Natural killer cell (primary cell): ENCODE results near the gene DCDC2C. TPM values are rescaled to one million over a fixed set of nuclear protein-coding genes. Genes with fewer than 3 reads are reported as not detected.

Experiments
- ATAC-seq, 3 donors: fragments of 150-1000 bp in 2 of 3; fragments of 200-7000 bp in 1 of 3; cut with Tn5 transposase; 1 replicate in 1 of 3; 2 replicates in 2 of 3; pipeline ENCODE4 v1.10.0; 2021; ENCODE audit warnings: mild to moderate bottlenecking in 2 of 3, moderate library complexity in 2 of 3
- DNase-seq, 2 donors: peaks; one replicate each; pipeline versions ENCODE4 v3.0.0 to v3.0.0-alpha.2; 2013 to 2021; ENCODE audit warnings: mixed read lengths in 1 of 2
- H3K27ac ChIP-seq: one replicate; pipeline ENCODE4 v1.5.1; 2013; ENCODE audit warnings: mild to moderate bottlenecking, low read length
- H3K27me3 ChIP-seq: one replicate; pipeline ENCODE4 v1.6.1; 2013; ENCODE audit warnings: low read length; ENCODE audit not compliant: control insufficient read depth, insufficient read depth
- H3K36me3 ChIP-seq: one replicate; pipeline ENCODE4 v1.6.1; 2013; ENCODE audit warnings: low read length; ENCODE audit not compliant: control insufficient read depth, insufficient read depth
- H3K4me1 ChIP-seq: one replicate; pipeline ENCODE4 v1.6.1; 2013; ENCODE audit warnings: low read length; ENCODE audit not compliant: control insufficient read depth, insufficient read depth
- H3K4me3 ChIP-seq: one replicate; pipeline ENCODE4 v1.5.1; 2013; ENCODE audit warnings: low read length
- H3K9me3 ChIP-seq: one replicate; pipeline ENCODE4 v1.6.1; 2013; ENCODE audit warnings: low read length; ENCODE audit not compliant: control insufficient read depth, insufficient read depth
- H3K27ac Mint-ChIP-seq, 2 donors: one replicate each; pipeline ENCODE4 v1.8.0; 2022; ENCODE audit warnings: mild to moderate bottlenecking in 2 of 2, mixed read lengths in 2 of 2, moderate library complexity in 1 of 2
- H3K27me3 Mint-ChIP-seq, 2 donors: one replicate each; pipeline ENCODE4 v1.8.0; 2022; ENCODE audit warnings: low read depth in 2 of 2, mixed read lengths in 2 of 2
- H3K36me3 Mint-ChIP-seq: one replicate; pipeline ENCODE4 v1.8.0; 2022; ENCODE audit warnings: mixed read lengths
- H3K4me1 Mint-ChIP-seq, 2 donors: one replicate each; pipeline ENCODE4 v1.8.0; 2022; ENCODE audit warnings: mixed read lengths in 2 of 2
- H3K4me3 Mint-ChIP-seq: one replicate; pipeline ENCODE4 v1.8.0; 2022; ENCODE audit warnings: mild to moderate bottlenecking, moderate library complexity, mixed read lengths
- H3K9me3 Mint-ChIP-seq, 2 donors: one replicate each; pipeline ENCODE4 v1.8.0; 2022; ENCODE audit warnings: mixed read lengths in 2 of 2
- CTCF ChIP-seq: fragments of 200-600 bp; IDR thresholded peaks from one replicate; pipeline ENCODE4 v1.8.0; 2022; ENCODE audit warnings: antibody characterized with exemption
- WGBS: methylation state at CpG from one replicate; pipeline ENCODE4 v1.1.7; 2013; ENCODE audit warnings: missing lambda C conversion rate; ENCODE audit not compliant: insufficient coverage; 5-methylcytosine and 5-hydroxymethylcytosine counted together
- intact Hi-C: fragments of 100-400 bp; cut with micrococcal nuclease; formaldehyde crosslinking; loops from one replicate; pipeline ENCODE4 v1.14.2; 2022
- total RNA-seq, 4 donors: library from RNA; stranded (reverse); fragments of 120-200 nt in 1 of 4; gene quantifications; one replicate each; pipeline versions ENCODE4 v1.2.3 to v1.2.4, GENCODE V29; 2013 to 2022

Gene DCDC2C
- total RNA-seq, 3 donors from 2014 or later (not counting 1 experiment from before 2014, with no cell fraction given): not detected

GRCh38 chr2:3696545-3696944 lies 6.8 kb upstream of the DCDC2C start:
- Histone ChIP-seq H3K27ac (no peak overlapping the region), H3K9me3 (no peaks in the 10 kb centered on the region), H3K27me3 (no peaks in the 10 kb centered on the region), H3K36me3 (no peaks in the 10 kb centered on the region), H3K4me3 (no peak overlapping the region), H3K4me1 (no peaks in the 10 kb centered on the region)
- Mint-ChIP-seq H3K9me3 (no peaks in the 10 kb centered on the region), H3K27me3 (peaks cover 10 to 24% of the 10 kb centered on the region in 2 donors), H3K36me3 (no peaks in the 10 kb centered on the region), H3K4me1 (no peaks in the 10 kb centered on the region), H3K4me3 (no peak overlapping the region), H3K27ac (no peak overlapping the region)
- intact Hi-C loops: no loop called here
- DNase-seq: no peak
- 91% methylated on average over 3 of the region's 3 CpGs for WGBS
- ATAC-seq: no peak
- TF ChIP-seq CTCF: no peak

- Histone ChIP-seq H3K27me3 (no peaks in the 10 kb centered on the region), H3K27ac (no peak overlapping the region), H3K4me3 (no peak overlapping the region), H3K9me3 (no peaks in the 10 kb centered on the region), H3K4me1 (no peaks in the 10 kb centered on the region), H3K36me3 (no peaks in the 10 kb centered on the region)
- peaks cover 24 to 39% of the 10 kb centered on the region in 2 donors for H3K27me3 Mint-ChIP-seq
- ATAC-seq (no peak), DNase-seq (no peak)
- no peaks in the 10 kb centered on the region for H3K4me1 Mint-ChIP-seq
- H3K9me3 Mint-ChIP-seq: no peaks in the 10 kb centered on the region
- no peak for TF ChIP-seq CTCF
- H3K36me3 Mint-ChIP-seq: no peaks in the 10 kb centered on the region
- no peak overlapping the region for H3K4me3 Mint-ChIP-seq
- no peak overlapping the region for H3K27ac Mint-ChIP-seq
- 86% methylated on average over 5 of the region's 5 CpGs for WGBS
- intact Hi-C loops: no loop called here
These were observed 2.3 kb upstream of the DCDC2C start for GRCh38 chr2:3701071-3701470.

GRCh38 chr2:3703757-3704355 lies 481 bp downstream of the DCDC2C start:
- 35% methylated on average over 68 of the region's 73 CpGs for WGBS
- TF ChIP-seq CTCF: no peak
- H3K4me3 Mint-ChIP-seq: no peak overlapping the region
- Histone ChIP-seq H3K36me3 (no peaks in the 10 kb centered on the region), H3K27me3 (no peaks in the 10 kb centered on the region), H3K4me3 (no peak overlapping the region), H3K4me1 (no peaks in the 10 kb centered on the region), H3K27ac (no peak overlapping the region), H3K9me3 (no peaks in the 10 kb centered on the region)
- H3K27ac Mint-ChIP-seq: no peak overlapping the region
- ATAC-seq: no peak
- DNase-seq: no peak
- H3K9me3 Mint-ChIP-seq: no peaks in the 10 kb centered on the region
- intact Hi-C loops: no loop called here
- H3K27me3 Mint-ChIP-seq: peaks cover 27 to 39% of the 10 kb centered on the region in 2 donors
- no peaks in the 10 kb centered on the region for H3K4me1 Mint-ChIP-seq
- no peaks in the 10 kb centered on the region for H3K36me3 Mint-ChIP-seq

GRCh38 chr2:3704692-3705091 lies 1.3 kb downstream of the DCDC2C start:
- Histone ChIP-seq H3K27me3 (no peaks in the 10 kb centered on the region), H3K4me1 (no peaks in the 10 kb centered on the region), H3K36me3 (no peaks in the 10 kb centered on the region), H3K9me3 (no peaks in the 10 kb centered on the region), H3K27ac (no peak overlapping the region), H3K4me3 (no peak overlapping the region)
- WGBS: 66% methylated on average over 5 of the region's 6 CpGs
- TF ChIP-seq CTCF: no peak
- ATAC-seq: no peak
- peaks cover 27 to 39% of the 10 kb centered on the region in 2 donors for H3K27me3 Mint-ChIP-seq
- intact Hi-C loops: no loop called here
- DNase-seq: no peak
- H3K4me3 Mint-ChIP-seq: no peak overlapping the region
- no peaks in the 10 kb centered on the region for H3K4me1 Mint-ChIP-seq
- H3K27ac Mint-ChIP-seq: no peak overlapping the region
- H3K36me3 Mint-ChIP-seq: no peaks in the 10 kb centered on the region
- no peaks in the 10 kb centered on the region for H3K9me3 Mint-ChIP-seq
